Vagina (tissue), 2 donors: ENCODE results near the gene MPPED1.

Experiments
- POLR2A ChIP-seq, 2 donors: fragments of 450-650 bp; IDR thresholded peaks; one replicate each; pipeline ENCODE4 v1.6.1; 2017; ENCODE audit warnings: antibody characterized with exemption in 2 of 2, mild to moderate bottlenecking in 2 of 2, moderate library complexity in 2 of 2
- TF ChIP-seq, protein P1 (sequence below), 3 experiments: fragments of 450-650 bp in 2 of 3; fragments of 200-600 bp in 1 of 3; sonication (generic) in 1 of 3; IDR thresholded peaks; one replicate each; pipeline ENCODE4 v1.5.1; 2017 to 2019; ENCODE audit warnings: antibody characterized with exemption in 3 of 3, mild to moderate bottlenecking in 2 of 3, moderate library complexity in 2 of 3

DNA sequence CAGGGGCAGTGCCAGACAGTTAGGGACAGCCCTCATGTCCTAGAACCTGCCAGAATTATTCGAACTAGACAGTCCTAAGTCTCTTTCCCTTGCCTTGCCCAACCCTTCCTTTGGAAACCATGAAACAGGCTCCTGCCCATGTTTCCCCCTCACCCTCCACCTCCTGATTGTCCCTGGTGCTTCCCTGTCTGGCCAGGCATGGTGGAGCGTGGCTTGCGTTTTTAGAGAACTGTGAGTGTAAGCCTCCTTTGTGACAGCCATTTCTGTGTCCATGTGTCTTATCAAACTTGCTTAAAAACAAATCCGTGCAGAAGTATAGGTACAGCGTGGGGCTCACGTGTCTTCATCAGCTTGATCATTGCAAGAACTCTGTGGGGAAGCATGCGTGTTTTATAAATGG is 54.9 kb downstream of the MPPED1 start:
- TF ChIP-seq, protein P1, sequence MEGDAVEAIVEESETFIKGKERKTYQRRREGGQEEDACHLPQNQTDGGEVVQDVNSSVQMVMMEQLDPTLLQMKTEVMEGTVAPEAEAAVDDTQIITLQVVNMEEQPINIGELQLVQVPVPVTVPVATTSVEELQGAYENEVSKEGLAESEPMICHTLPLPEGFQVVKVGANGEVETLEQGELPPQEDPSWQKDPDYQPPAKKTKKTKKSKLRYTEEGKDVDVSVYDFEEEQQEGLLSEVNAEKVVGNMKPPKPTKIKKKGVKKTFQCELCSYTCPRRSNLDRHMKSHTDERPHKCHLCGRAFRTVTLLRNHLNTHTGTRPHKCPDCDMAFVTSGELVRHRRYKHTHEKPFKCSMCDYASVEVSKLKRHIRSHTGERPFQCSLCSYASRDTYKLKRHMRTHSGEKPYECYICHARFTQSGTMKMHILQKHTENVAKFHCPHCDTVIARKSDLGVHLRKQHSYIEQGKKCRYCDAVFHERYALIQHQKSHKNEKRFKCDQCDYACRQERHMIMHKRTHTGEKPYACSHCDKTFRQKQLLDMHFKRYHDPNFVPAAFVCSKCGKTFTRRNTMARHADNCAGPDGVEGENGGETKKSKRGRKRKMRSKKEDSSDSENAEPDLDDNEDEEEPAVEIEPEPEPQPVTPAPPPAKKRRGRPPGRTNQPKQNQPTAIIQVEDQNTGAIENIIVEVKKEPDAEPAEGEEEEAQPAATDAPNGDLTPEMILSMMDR (IDR thresholded peaks at IDR 0.05): no peak
- TF ChIP-seq POLR2A (IDR thresholded peaks at IDR 0.05): no peak
